ENCODE results near the gene RHEB. TPM values are rescaled to one million over a fixed set of nuclear protein-coding genes. Genes with fewer than 3 reads are reported as not detected.

RHEB gene
- polyA plus RNA-seq, 1 of the 3 experiments (the other 2 are of a cell fraction): 87.3 TPM

DNA sequence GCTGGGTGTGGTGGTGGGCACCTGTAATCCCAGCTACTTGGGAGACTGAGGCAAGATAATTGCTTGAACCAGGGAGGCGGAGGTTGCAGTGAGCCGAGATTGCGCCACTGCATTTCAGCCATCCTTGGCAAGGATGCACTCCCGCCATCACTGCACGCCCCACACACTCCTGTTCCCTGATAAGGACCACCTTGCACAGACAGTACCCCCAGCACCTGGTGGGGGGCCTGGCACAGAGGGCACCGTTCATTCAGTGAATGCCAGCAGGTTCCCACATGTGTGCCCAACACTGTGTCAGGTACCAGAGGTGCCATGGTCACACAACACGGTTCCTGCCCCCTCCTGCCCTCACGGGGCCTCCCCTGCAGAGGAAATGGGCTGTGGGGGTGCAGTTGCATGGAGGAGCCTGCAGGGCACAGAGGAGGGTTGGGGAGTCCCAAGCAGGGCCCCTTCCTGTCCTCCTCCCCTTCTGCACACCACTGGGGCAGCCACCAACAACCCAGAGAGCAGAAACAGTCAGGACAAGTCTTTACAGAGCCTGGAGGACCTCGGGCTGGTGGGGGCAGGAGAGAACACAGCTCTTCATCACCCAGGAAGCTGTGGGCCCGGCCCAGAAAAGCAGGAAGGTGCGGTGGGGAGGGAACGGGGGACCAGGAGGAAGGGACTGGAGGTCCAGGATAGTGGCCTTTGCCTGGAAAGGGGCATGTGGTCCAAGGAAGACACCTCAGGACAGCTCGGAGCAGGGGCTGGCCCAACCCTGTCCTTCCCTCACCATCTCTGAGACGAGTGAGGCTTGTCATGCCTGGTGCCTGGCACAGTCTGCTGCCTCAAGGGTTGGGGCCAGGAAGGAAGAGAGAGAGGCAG is 86.8 kb downstream of the RHEB start:
- Histone ChIP-seq H3K27ac (ENCODE audit: low read depth in 2 of 2, low read length in 1 of 2) (no peak overlapping the region), H3K9me3 (no peaks in the 10 kb centered on the region), H3K9me2 (no peaks in the 10 kb centered on the region), H3K4me3 (ENCODE audit: low read depth in 2 of 2, low read length in 1 of 2) (no peak overlapping the region), H3K27me3 (ENCODE audit: insufficient read depth) (no peaks in the 10 kb centered on the region), H3F3A (replicated peaks; ENCODE audit: insufficient read depth) (no peaks in the 10 kb centered on the region), H3K4me2 (no peak overlapping the region), H2AFZ (ENCODE audit: low read depth) (no peak overlapping the region), H3K36me3 (replicated peaks in 1 of 2; ENCODE audit: control insufficient read depth in 1 of 2, insufficient read depth in 2 of 2, low read length in 1 of 2) (no peaks in the 10 kb centered on the region), H3K9ac (no peak overlapping the region), H3K79me2 (ENCODE audit: insufficient read depth) (no peaks in the 10 kb centered on the region), H4K20me1 (ENCODE audit: insufficient read depth) (no peaks in the 10 kb centered on the region), H3K4me1 (ENCODE audit: control insufficient read depth in 1 of 2, insufficient read depth in 2 of 2, low read depth in 1 of 2, low read length in 1 of 2) (peaks cover 8 to 31% of the 10 kb centered on the region in 2 experiments; a peak in 2 of 4 replicates)
- TF ChIP-seq GATA2 (CRISPR knock-in tag; IDR thresholded peaks at IDR 0.05) (no peak), TEAD4 (IDR thresholded peaks at IDR 0.05; ENCODE audit: borderline replicate concordance, insufficient read depth) (no peak)
- TF ChIP-seq, protein P1, sequence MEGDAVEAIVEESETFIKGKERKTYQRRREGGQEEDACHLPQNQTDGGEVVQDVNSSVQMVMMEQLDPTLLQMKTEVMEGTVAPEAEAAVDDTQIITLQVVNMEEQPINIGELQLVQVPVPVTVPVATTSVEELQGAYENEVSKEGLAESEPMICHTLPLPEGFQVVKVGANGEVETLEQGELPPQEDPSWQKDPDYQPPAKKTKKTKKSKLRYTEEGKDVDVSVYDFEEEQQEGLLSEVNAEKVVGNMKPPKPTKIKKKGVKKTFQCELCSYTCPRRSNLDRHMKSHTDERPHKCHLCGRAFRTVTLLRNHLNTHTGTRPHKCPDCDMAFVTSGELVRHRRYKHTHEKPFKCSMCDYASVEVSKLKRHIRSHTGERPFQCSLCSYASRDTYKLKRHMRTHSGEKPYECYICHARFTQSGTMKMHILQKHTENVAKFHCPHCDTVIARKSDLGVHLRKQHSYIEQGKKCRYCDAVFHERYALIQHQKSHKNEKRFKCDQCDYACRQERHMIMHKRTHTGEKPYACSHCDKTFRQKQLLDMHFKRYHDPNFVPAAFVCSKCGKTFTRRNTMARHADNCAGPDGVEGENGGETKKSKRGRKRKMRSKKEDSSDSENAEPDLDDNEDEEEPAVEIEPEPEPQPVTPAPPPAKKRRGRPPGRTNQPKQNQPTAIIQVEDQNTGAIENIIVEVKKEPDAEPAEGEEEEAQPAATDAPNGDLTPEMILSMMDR (IDR thresholded peaks at IDR 0.05): peak; percentile 20; the same call in 1 of the 2 replicates
- 79% methylated on average over 11 of the region's 14 CpGs for WGBS (ENCODE audit: low lambda C conversion rate)
- ChIA-PET CTCF (interaction anchor here (0.6 to 2.2 kb wide), 5 partner anchors 8 to 378 kb away, joined by 3 to 5 read pairs (median 4); no protein-coding TSS in a partner anchor), POLR2A (no interaction called here)
- peak; percentile 61 for DNase-seq

DNA sequence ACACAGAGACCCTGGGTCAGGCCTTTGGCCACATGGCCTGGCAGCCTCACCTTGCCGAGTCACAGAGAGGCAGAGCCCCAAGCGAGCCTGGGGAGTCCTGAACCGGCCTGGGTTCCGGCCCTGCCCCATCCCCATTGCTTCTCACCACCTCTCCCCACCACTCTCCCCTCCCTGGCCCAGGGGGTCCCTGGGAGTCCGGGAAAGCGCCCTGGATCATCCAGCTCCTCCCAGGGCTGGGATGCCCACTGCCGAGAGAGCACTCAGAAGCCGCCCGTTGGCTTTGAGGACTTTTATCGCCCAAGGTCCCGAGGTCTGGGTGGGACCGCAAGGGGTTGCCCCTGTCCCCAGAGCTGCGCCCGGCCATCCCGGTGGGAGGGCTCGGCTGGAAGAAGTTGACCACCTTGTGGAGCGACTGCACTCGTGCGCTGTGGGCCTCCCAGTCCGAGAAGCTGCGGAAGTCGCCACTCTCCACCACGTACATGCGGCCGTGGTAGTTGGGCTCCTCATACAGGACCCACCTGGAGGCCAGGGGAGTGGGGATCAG is 87.9 kb downstream of the RHEB start:
- Histone ChIP-seq H3K9me2 (no peaks in the 10 kb centered on the region), H3K4me3 (ENCODE audit: low read depth in 2 of 2, low read length in 1 of 2) (no peak overlapping the region), H3K36me3 (replicated peaks in 1 of 2; ENCODE audit: control insufficient read depth in 1 of 2, insufficient read depth in 2 of 2, low read length in 1 of 2) (no peaks in the 10 kb centered on the region), H3K27ac (ENCODE audit: low read depth in 2 of 2, low read length in 1 of 2) (no peak overlapping the region), H3K9ac (no peak overlapping the region), H3K9me3 (no peaks in the 10 kb centered on the region), H3K79me2 (ENCODE audit: insufficient read depth) (no peaks in the 10 kb centered on the region), H4K20me1 (ENCODE audit: insufficient read depth) (no peaks in the 10 kb centered on the region), H2AFZ (ENCODE audit: low read depth) (no peak overlapping the region), H3K4me1 (ENCODE audit: control insufficient read depth in 1 of 2, insufficient read depth in 2 of 2, low read depth in 1 of 2, low read length in 1 of 2) (peaks cover 8 to 22% of the 10 kb centered on the region in 2 experiments; a peak in 2 of 4 replicates), H3K27me3 (ENCODE audit: insufficient read depth) (no peaks in the 10 kb centered on the region), H3F3A (replicated peaks; ENCODE audit: insufficient read depth) (no peaks in the 10 kb centered on the region), H3K4me2 (no peak overlapping the region)
- no peak for DNase-seq
- TF ChIP-seq, protein P2, sequence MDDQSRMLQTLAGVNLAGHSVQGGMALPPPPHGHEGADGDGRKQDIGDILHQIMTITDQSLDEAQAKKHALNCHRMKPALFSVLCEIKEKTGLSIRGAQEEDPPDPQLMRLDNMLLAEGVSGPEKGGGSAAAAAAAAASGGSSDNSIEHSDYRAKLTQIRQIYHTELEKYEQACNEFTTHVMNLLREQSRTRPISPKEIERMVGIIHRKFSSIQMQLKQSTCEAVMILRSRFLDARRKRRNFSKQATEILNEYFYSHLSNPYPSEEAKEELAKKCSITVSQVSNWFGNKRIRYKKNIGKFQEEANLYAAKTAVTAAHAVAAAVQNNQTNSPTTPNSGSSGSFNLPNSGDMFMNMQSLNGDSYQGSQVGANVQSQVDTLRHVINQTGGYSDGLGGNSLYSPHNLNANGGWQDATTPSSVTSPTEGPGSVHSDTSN (IDR thresholded peaks at IDR 0.05): no peak
- TF ChIP-seq JUND (IDR thresholded peaks at IDR 0.05): no peak
- TF ChIP-seq SMC3 (IDR thresholded peaks at IDR 0.05; ENCODE audit: low read depth, low read length): no peak
- TF ChIP-seq, protein P3, sequence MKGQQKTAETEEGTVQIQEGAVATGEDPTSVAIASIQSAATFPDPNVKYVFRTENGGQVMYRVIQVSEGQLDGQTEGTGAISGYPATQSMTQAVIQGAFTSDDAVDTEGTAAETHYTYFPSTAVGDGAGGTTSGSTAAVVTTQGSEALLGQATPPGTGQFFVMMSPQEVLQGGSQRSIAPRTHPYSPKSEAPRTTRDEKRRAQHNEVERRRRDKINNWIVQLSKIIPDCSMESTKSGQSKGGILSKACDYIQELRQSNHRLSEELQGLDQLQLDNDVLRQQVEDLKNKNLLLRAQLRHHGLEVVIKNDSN (IDR thresholded peaks at IDR 0.05; ENCODE audit: borderline replicate concordance, low read depth): no peak
- TF ChIP-seq EZH2phosphoT487 (IDR thresholded peaks at IDR 0.05; ENCODE audit: borderline replicate concordance, low read depth): no peak
- no peak for TF ChIP-seq RCOR1 (IDR thresholded peaks at IDR 0.05; ENCODE audit: low read length)
- no peak for TF ChIP-seq MEF2A (IDR thresholded peaks at IDR 0.05; ENCODE audit: borderline replicate concordance, low read depth)
- TF ChIP-seq, protein P4, sequence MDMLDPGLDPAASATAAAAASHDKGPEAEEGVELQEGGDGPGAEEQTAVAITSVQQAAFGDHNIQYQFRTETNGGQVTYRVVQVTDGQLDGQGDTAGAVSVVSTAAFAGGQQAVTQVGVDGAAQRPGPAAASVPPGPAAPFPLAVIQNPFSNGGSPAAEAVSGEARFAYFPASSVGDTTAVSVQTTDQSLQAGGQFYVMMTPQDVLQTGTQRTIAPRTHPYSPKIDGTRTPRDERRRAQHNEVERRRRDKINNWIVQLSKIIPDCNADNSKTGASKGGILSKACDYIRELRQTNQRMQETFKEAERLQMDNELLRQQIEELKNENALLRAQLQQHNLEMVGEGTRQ (IDR thresholded peaks at IDR 0.05; ENCODE audit: borderline replicate concordance, low read depth, low read length): no peak
- TF ChIP-seq, protein P1 (IDR thresholded peaks at IDR 0.05): no peak
- TF ChIP-seq RFX5 (IDR thresholded peaks at IDR 0.05; ENCODE audit: low read length): no peak
- no peak for TF ChIP-seq EP300 (IDR thresholded peaks at IDR 0.05; ENCODE audit: borderline replicate concordance in 1 of 2, low read depth in 1 of 2, low read length in 1 of 2)
- TF ChIP-seq, protein P5, sequence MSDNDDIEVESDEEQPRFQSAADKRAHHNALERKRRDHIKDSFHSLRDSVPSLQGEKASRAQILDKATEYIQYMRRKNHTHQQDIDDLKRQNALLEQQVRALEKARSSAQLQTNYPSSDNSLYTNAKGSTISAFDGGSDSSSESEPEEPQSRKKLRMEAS (IDR thresholded peaks at IDR 0.05; ENCODE audit: low read depth): no peak
- TF ChIP-seq FOSL2 (IDR thresholded peaks at IDR 0.05; ENCODE audit: borderline replicate concordance, low read depth): no peak
- no peak for TF ChIP-seq CHD2 (IDR thresholded peaks at IDR 0.05; ENCODE audit: low read length, partially characterized antibody)
- POLR2A ChIA-PET: no interaction called here
- 95% methylated on average over 21 of the region's 25 CpGs for WGBS (ENCODE audit: low lambda C conversion rate)
- CTCF ChIA-PET: interaction anchor here (0.6 to 2.2 kb wide), 3 partner anchors 9 to 117 kb away, joined by 3 to 5 read pairs (median 4); no protein-coding TSS in a partner anchor
